ENCODE results near the gene NF2. TPM values are rescaled to one million over a fixed set of nuclear protein-coding genes. Genes with fewer than 3 reads are reported as not detected.
"Not testable (repeated sequence)": the region's sequence is repeated elsewhere in the genome, so short reads cannot be mapped to it uniquely, and the experiment has no call there.

Gene NF2
- total and polyA plus RNA-seq, 7 donors, result 12.8 to 59.7 (median 43.2) TPM

DNA sequence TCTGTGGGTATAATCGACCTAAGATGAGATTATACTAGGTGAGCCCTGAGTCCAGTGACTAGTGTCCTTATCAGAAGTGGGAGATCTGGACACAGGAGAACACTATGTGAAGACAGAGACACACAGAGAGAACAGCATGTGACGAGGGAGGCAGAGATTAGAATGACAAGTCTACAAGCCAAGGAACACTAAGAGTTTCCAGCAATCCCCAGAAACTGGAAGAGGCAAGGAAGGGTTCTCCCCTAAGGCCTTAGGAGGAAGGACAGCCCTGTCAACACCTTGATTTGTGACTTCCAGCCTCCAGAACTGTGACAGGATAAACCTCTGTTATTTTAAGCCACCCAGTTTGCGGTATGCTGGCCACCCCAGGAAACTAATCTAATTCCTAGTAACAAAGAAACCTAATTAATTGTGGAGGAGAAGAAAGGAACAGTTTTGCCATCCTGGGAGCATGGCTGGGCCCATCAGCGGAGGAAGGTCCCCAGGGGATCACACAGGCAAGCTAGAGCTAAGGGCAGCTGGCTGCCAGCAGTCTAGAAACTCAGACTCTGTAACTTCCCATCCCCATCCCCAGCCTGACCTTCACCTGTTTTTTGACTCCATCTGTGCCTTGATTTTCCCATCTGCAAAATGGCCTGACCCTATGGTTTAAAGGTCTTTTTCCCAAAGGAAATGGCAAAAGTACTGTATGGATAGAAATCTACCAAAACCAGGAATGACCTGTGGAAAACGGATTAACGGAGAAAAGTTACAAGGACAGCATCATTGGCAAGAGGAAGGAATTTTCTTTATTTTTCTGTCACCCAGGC is 39.6 kb upstream of the NF2 start:
- DNase-seq, result no peak
- TF ChIP-seq, protein P1, sequence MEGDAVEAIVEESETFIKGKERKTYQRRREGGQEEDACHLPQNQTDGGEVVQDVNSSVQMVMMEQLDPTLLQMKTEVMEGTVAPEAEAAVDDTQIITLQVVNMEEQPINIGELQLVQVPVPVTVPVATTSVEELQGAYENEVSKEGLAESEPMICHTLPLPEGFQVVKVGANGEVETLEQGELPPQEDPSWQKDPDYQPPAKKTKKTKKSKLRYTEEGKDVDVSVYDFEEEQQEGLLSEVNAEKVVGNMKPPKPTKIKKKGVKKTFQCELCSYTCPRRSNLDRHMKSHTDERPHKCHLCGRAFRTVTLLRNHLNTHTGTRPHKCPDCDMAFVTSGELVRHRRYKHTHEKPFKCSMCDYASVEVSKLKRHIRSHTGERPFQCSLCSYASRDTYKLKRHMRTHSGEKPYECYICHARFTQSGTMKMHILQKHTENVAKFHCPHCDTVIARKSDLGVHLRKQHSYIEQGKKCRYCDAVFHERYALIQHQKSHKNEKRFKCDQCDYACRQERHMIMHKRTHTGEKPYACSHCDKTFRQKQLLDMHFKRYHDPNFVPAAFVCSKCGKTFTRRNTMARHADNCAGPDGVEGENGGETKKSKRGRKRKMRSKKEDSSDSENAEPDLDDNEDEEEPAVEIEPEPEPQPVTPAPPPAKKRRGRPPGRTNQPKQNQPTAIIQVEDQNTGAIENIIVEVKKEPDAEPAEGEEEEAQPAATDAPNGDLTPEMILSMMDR (IDR thresholded peaks at IDR 0.05), result no peak
- intact Hi-C loops (cut with DNase I), result no loop called here
- no peak overlapping the region for H3K4me3 ChIP-seq
- no peaks in the 10 kb centered on the region for H3K27me3 ChIP-seq (ENCODE audit: insufficient read depth in 3 of 3, low read length in 2 of 3)
- H3K27ac ChIP-seq, result no peak overlapping the region
- ATAC-seq, result no peak
- H3K4me1 ChIP-seq, result no peaks in the 10 kb centered on the region
- peaks cover 0 to under 1% of the 10 kb centered on the region in 2 donors for H3K36me3 ChIP-seq (ENCODE audit: insufficient read depth in 1 of 2, low read depth in 1 of 2)
- H3K9me3 ChIP-seq, result no peaks in the 10 kb centered on the region
- 72 to 85% (median 82%) methylated on average over 6 of the region's 6 CpGs for WGBS, 3 donors

DNA sequence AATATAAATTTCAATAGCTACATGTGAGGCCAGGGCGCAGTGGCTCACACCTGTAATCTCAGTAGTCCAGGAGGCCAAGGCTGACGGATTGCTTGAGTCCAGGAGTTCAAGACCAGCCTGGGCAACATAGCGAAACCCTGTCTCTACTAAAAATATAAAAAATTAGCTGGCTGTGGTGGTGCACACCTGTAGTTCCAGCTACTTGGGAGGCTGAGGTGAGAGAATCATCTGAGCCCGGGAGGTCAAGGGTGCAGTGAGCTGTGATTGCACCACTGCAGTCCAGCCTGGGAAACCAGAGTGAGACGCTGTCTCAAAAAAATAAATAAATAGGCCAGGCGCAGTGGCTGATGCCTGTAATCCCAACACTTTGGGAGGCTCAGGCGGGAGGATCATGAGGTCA is 36.9 kb upstream of the NF2 start:
- H3K4me1 ChIP-seq; H3K9me3 ChIP-seq; H3K27ac ChIP-seq; H3K36me3 ChIP-seq (ENCODE audit: insufficient read depth in 1 of 2, low read depth in 1 of 2); DNase-seq; intact Hi-C loops (cut with DNase I); ATAC-seq; H3K27me3 ChIP-seq (ENCODE audit: insufficient read depth in 3 of 3, low read length in 2 of 3); H3K4me3 ChIP-seq: not testable (repeated sequence)
- 97 to 99% (median 98%) methylated on average over 7 of the region's 7 CpGs for WGBS, 3 donors

DNA sequence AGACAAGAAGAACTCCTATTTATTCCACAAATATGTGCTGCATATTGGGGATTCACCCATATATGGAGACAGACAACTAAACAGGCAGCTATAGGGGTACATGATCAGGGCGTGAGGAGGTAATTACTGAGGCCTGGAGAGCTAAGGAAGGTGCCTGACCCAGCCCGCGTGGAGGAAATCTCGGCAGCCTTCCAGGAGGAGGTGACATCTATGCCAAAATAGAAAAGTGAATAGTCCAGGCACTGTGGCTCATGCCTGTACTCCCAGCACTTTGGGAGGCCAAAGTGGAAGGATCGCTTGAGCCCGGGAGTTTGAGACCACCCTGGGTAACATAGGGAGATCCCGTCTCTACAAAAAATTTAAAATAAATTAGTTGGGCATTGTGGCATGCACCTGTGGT is 36.1 kb upstream of the NF2 start:
- Histone ChIP-seq H3K4me1 (no peaks in the 10 kb centered on the region), H3K4me3 (no peak overlapping the region), H3K36me3 (ENCODE audit: insufficient read depth in 1 of 2, low read depth in 1 of 2) (no peaks in the 10 kb centered on the region), H3K27me3 (ENCODE audit: insufficient read depth in 3 of 3, low read length in 2 of 3) (no peaks in the 10 kb centered on the region), H3K27ac (no peak overlapping the region), H3K9me3 (no peaks in the 10 kb centered on the region)
- 81 to 97% (median 84%) methylated on average over 7 of the region's 7 CpGs for WGBS, 3 donors
- intact Hi-C loops (cut with DNase I), result no loop called here
- ATAC-seq (no peak), DNase-seq (no peak)
- TF ChIP-seq, protein P1 (IDR thresholded peaks at IDR 0.05), result no peak

DNA sequence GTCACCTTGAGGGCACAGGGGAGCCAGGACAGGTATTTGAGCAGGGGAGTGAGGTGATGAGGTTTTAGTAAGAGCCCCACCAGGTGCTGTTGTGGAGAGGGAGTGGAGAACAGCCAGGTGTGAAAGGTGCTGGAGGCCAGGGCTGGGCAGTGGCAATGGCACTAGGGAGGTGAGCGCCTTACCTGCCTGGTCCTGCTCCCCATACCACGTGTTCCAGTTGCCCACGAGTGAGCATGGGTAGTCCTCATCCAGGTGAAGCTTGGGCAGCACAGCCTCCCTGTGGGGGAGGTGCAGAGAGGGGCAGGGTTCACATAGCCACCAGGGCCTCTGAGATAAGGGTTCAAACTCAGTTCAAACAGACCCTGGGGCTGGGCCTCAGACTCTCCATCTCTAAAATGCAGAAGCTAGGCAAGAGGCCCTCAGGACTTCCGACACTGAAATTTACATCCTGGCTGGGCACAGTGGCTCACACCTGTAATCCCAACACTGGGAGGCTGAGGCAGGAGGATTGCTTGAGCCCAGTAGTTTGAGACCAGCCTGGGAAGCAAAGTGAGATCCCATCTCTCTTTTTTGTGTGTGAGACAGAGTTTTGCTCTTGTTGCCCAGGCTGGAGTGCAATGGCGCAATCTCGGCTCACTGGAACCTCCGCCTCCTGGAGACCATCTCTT is 34.3 kb upstream of the NF2 start:
- intact Hi-C loops (cut with DNase I), result no loop called here
- no peaks in the 10 kb centered on the region for H3K9me3 ChIP-seq
- no peak overlapping the region for H3K27ac ChIP-seq
- no peak for ATAC-seq
- WGBS, 3 donors, result 90 to 95% (median 90%) methylated on average over 7 of the region's 7 CpGs
- H3K36me3 ChIP-seq (ENCODE audit: insufficient read depth in 1 of 2, low read depth in 1 of 2), result no peaks in the 10 kb centered on the region
- no peak overlapping the region for H3K4me3 ChIP-seq
- TF ChIP-seq, protein P1 (IDR thresholded peaks at IDR 0.05), result no peak
- H3K27me3 ChIP-seq (ENCODE audit: insufficient read depth in 3 of 3, low read length in 2 of 3), result no peaks in the 10 kb centered on the region
- DNase-seq, result no peak
- H3K4me1 ChIP-seq, result no peaks in the 10 kb centered on the region

DNA sequence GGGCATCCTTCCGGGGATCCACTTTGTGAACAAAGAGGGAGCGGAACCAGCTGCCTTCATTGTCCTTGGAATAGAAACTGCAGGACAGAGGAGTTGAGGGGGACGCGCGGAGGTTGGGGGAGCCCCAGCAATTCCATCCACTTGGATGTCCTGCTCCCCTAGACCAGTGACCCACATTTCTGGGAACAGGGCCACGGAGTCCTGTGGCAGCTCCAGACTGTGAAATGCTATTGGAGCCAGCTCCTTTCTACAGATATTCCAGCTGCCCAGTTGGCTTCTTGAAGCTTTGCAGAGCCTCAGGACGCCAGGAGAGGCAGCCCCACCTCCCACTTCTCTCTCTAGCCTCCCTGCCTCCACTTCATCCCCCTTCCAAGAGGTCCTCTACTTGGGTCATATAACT is 33.0 kb upstream of the NF2 start:
- ATAC-seq (no peak), DNase-seq (no peak)
- Histone ChIP-seq H3K4me1 (no peaks in the 10 kb centered on the region), H3K4me3 (no peak overlapping the region), H3K27me3 (ENCODE audit: insufficient read depth in 3 of 3, low read length in 2 of 3) (no peaks in the 10 kb centered on the region), H3K27ac (no peak overlapping the region), H3K36me3 (ENCODE audit: insufficient read depth in 1 of 2, low read depth in 1 of 2) (no peaks in the 10 kb centered on the region), H3K9me3 (no peaks in the 10 kb centered on the region)
- 64 to 69% (median 68%) methylated on average over 7 of the region's 7 CpGs for WGBS, 3 donors
- TF ChIP-seq, protein P1 (IDR thresholded peaks at IDR 0.05), result no peak
- intact Hi-C loops (cut with DNase I), result no loop called here

All from psoas muscle (tissue), 8 donors.